GM23248 (cell line): Measurements from ENCODE around the gene SIPA1L3.

Experiments used
- EZH2 ChIP-seq: fragments of 200-600 bp; sonication (generic); IDR thresholded peaks from 2 replicates; pipeline ENCODE4 v1.6.1; 2018; ENCODE audit warnings: antibody characterized with exemption, mild to moderate bottlenecking; ENCODE audit not compliant: insufficient read depth, poor library complexity, severe bottlenecking
- EZH2phosphoT487 ChIP-seq: fragments of 200-600 bp; sonication (generic); IDR thresholded peaks from 2 replicates; pipeline ENCODE4 v1.6.1; 2018; ENCODE audit warnings: antibody characterized with exemption, moderate library complexity, mild to moderate bottlenecking, low read depth; ENCODE audit not compliant: insufficient read depth

DNA sequence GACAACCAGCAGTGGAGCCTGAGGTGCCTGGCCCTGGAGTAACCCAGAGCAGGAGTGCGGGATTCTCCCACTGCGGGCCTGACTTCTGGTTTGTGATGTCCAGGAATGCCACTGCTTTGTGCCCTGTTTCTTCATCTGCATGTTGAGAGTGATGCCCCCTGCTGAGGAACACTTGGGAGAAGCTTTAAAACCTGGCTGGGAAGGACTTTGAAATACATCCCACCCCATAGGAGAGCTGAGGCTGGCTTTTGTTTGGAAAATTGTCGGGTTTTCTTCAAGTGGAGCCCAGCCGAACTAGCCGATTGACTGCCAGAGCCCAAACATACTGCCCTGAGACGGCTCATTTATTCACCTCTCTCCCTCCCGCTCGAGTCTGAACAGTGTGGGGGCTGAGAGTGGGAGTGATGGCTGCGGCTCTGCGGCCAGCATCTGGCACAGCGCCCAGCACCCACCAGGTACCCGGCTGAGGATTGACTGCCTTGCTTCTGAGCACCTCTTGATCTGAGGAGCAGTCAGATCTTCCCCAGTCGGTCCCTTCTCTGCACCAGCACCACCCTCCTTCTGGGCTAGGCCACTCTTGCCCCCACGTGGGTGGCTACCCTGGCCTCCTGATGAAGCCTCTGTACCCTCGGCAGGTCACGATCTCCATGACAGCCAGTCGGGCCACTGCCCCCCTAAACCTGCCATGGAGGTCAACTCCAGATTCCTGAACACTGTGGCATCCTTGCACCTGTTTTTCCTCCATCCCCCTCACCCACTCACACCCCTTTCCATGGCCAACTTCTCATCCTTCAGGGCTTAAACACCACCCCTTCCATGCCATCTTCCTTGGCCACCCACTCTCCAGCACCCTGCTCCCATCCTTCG, 148.9 kb downstream of the SIPA1L3 start:
- TF ChIP-seq EZH2 (no peak), EZH2phosphoT487 (no peak)
